Neutrophil (primary cell): ENCODE data around the gene ADGRD1.
"Not testable (repeated sequence)": the region's sequence is repeated elsewhere in the genome, so short reads cannot be mapped to it uniquely, and the experiment has no call there.

Experiments
- H3K27ac ChIP-seq: fragments of 200-600 bp; sonication (generic); 2 replicates; pipeline ENCODE4 v1.5.1; 2016; ENCODE audit warnings: mild to moderate bottlenecking, moderate library complexity
- H3K27me3 ChIP-seq: fragments of 200-600 bp; sonication (generic); 2 replicates; pipeline ENCODE4 v1.6.0; 2016; ENCODE audit warnings: mild to moderate bottlenecking
- H3K36me3 ChIP-seq: fragments of 200-600 bp; sonication (generic); 2 replicates; pipeline ENCODE4 v1.5.1; 2017
- H3K4me1 ChIP-seq, 2 experiments: fragments of 200-600 bp in 1 of 2; sonication (generic) in 1 of 2; 1 replicate in 1 of 2; 2 replicates in 1 of 2; pipeline versions ENCODE4 v1.5.1 to v1.6.1; 2013 to 2016; ENCODE audit warnings: low read depth in 1 of 2, low read length in 1 of 2, mild to moderate bottlenecking in 1 of 2, moderate library complexity in 1 of 2; ENCODE audit not compliant: control insufficient read depth in 1 of 2, insufficient read depth in 1 of 2
- H3K4me3 ChIP-seq, 2 experiments: fragments of 200-600 bp in 1 of 2; sonication (generic) in 1 of 2; 1 replicate in 1 of 2; 2 replicates in 1 of 2; pipeline ENCODE4 v1.5.1; 2013 to 2016; ENCODE audit warnings: low read depth in 1 of 2, low read length in 1 of 2, mild to moderate bottlenecking in 1 of 2, moderate library complexity in 1 of 2
- H3K9me3 ChIP-seq: fragments of 200-600 bp; sonication (generic); 2 replicates; pipeline ENCODE4 v1.5.1; 2016
- CTCF ChIP-seq: fragments of 200-600 bp; sonication (generic); IDR thresholded peaks from 2 replicates; pipeline ENCODE4 v1.5.1; 2016; ENCODE audit warnings: antibody characterized with exemption

ADGRD1 gene

GRCh38 chr12:131116468-131117117 lies 162.9 kb downstream of the ADGRD1 start:
- no peaks in the 10 kb centered on the region for H3K4me1 ChIP-seq
- H3K27me3 ChIP-seq = peaks cover 6% of the 10 kb centered on the region
- H3K36me3 ChIP-seq = no peaks in the 10 kb centered on the region
- TF ChIP-seq CTCF = no peak
- no peaks in the 10 kb centered on the region for H3K9me3 ChIP-seq
- H3K4me3 ChIP-seq = no peak overlapping the region
- H3K27ac ChIP-seq = no peak overlapping the region

- no peak for TF ChIP-seq CTCF
- no peak overlapping the region for H3K4me3 ChIP-seq
- H3K27me3 ChIP-seq = peaks cover 6% of the 10 kb centered on the region
- H3K4me1 ChIP-seq = no peaks in the 10 kb centered on the region
- H3K9me3 ChIP-seq = no peaks in the 10 kb centered on the region
- no peaks in the 10 kb centered on the region for H3K36me3 ChIP-seq
- no peak overlapping the region for H3K27ac ChIP-seq
These were observed 163.9 kb downstream of the ADGRD1 start for GRCh38 chr12:131117438-131118245.

GRCh38 chr12:131118371-131118770 lies 164.7 kb downstream of the ADGRD1 start:
- H3K27ac ChIP-seq = no peak overlapping the region
- H3K36me3 ChIP-seq = no peaks in the 10 kb centered on the region
- no peak for TF ChIP-seq CTCF
- H3K9me3 ChIP-seq = no peaks in the 10 kb centered on the region
- no peak overlapping the region for H3K4me3 ChIP-seq
- H3K4me1 ChIP-seq = no peaks in the 10 kb centered on the region
- H3K27me3 ChIP-seq = peaks cover 6% of the 10 kb centered on the region

GRCh38 chr12:131119345-131119744 lies 165.6 kb downstream of the ADGRD1 start:
- not testable (repeated sequence) for H3K27me3 ChIP-seq, H3K4me3 ChIP-seq, H3K27ac ChIP-seq, H3K4me1 ChIP-seq, H3K9me3 ChIP-seq, H3K36me3 ChIP-seq

GRCh38 chr12:131119936-131120335 lies 166.2 kb downstream of the ADGRD1 start:
- Histone ChIP-seq H3K27me3 (peaks cover 6% of the 10 kb centered on the region), H3K36me3 (no peaks in the 10 kb centered on the region), H3K9me3 (no peaks in the 10 kb centered on the region), H3K4me3 (no peak overlapping the region), H3K27ac (no peak overlapping the region), H3K4me1 (no peaks in the 10 kb centered on the region)
- TF ChIP-seq CTCF = no peak

GRCh38 chr12:131120831-131121271 lies 167.1 kb downstream of the ADGRD1 start:
- Histone ChIP-seq H3K9me3 (no peaks in the 10 kb centered on the region), H3K36me3 (no peaks in the 10 kb centered on the region), H3K27me3 (no peaks in the 10 kb centered on the region), H3K4me3 (no peak overlapping the region), H3K4me1 (no peaks in the 10 kb centered on the region), H3K27ac (no peak overlapping the region)
- TF ChIP-seq CTCF = no peak
